ENCODE data around the gene ZNF185. TPM values are rescaled to one million over a fixed set of nuclear protein-coding genes. Genes with fewer than 3 reads are reported as not detected.

The ZNF185 gene
- total and polyA plus RNA-seq, 4 donors = 3.7 to 8.9 (median 7.5) TPM

GRCh38 chrX:152872522-152872921 lies 25.3 kb upstream of the ZNF185 start:
- Histone ChIP-seq H3K4me1 (ENCODE audit: control insufficient read depth, insufficient read depth, low read length) (no peaks in the 10 kb centered on the region), H3K4me3 (ENCODE audit: low read depth, low read length) (no peak overlapping the region), H3K27me3 (ENCODE audit: control insufficient read depth, insufficient read depth, low read length) (no peaks in the 10 kb centered on the region), H3K27ac (ENCODE audit: low read depth, low read length) (no peak overlapping the region), H3K9me3 (ENCODE audit: control insufficient read depth, insufficient read depth, low read length) (no peaks in the 10 kb centered on the region), H3K36me3 (ENCODE audit: control insufficient read depth, insufficient read depth, low read length) (peaks cover 29% of the 10 kb centered on the region)
- peak in 1 of 6 donors; percentile 19 for DNase-seq (ENCODE audit: low read depth in 4 of 6, low spot score in 6 of 6)
- 50% methylated on average over 1 of the region's 2 CpGs for WGBS (ENCODE audit: insufficient coverage)

DNA sequence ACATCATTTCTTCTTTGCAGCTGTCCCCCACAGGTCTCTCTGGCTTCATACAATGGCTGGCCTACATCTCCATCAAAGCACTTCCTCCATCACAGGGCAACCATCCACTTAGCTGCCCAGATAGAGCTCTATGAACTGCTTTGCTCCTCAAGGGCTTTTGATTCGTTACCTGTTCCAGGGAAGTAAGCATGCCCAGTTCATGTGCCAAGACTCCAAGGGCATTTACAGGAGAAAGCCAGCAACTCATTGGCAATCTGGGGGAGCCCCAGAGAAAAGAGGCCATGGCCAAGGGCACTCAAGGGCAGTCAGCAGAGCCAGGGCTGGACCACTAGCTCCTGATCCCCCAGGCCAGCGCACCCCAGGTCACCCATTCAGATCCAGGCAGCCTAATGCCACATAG lies 24.5 kb upstream of the ZNF185 start:
- H3K27ac ChIP-seq (ENCODE audit: low read depth, low read length) = no peak overlapping the region
- no peak overlapping the region for H3K4me3 ChIP-seq (ENCODE audit: low read depth, low read length)
- no peak for DNase-seq (ENCODE audit: low read depth in 4 of 6, low spot score in 6 of 6)
- H3K36me3 ChIP-seq (ENCODE audit: control insufficient read depth, insufficient read depth, low read length) = peaks cover 21% of the 10 kb centered on the region
- H3K4me1 ChIP-seq (ENCODE audit: control insufficient read depth, insufficient read depth, low read length) = no peaks in the 10 kb centered on the region
- no peaks in the 10 kb centered on the region for H3K9me3 ChIP-seq (ENCODE audit: control insufficient read depth, insufficient read depth, low read length)
- H3K27me3 ChIP-seq (ENCODE audit: control insufficient read depth, insufficient read depth, low read length) = no peaks in the 10 kb centered on the region
- 47% methylated on average over 2 of the region's 2 CpGs for WGBS (ENCODE audit: insufficient coverage)

DNA sequence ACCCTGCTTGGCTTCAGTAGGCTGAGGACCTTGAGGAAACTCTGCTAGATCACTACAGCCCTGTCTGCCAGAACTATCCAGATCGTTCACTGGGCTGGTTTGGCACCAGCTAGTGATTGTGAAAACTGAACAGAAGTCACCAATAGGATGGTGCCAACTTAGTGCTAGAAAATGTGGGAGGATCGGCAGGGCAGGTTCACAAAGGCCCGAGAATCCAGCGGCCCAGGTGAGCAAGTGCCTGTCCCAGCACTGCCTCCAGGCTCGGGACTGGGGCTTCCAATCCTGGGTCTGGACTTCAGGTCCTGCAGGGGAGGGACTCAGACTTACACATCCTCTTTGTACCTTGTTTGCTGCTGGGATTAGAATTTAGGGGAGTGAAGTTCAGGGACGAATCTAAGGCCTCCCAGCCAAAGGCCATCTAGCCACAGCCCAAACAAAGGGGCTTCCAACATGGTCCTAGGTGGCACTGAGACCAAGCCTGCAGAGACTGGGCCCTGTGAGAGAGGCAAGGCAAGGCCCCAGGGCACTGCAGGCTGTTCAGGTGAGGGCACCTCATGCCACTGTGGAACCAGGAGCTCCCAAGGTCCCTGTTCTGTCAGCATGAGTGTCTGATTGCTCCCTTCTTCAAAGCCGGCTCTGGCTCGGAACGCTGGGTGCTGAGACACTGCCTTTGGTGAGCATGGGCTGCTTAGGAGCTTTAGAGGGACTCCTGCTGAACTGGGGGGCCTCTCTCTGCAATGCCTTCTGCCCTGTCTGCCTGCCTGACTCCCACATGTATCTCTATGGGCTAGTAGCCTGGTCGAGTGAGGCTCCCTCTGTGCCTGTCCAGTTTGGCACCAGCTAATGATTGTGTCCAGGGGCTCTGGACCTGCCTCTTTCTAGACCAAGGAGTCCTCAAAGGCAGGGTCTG lies 20.7 kb upstream of the ZNF185 start:
- Histone ChIP-seq H3K27me3 (ENCODE audit: control insufficient read depth, insufficient read depth, low read length) (no peaks in the 10 kb centered on the region), H3K4me1 (ENCODE audit: control insufficient read depth, insufficient read depth, low read length) (no peaks in the 10 kb centered on the region), H3K9me3 (ENCODE audit: control insufficient read depth, insufficient read depth, low read length) (no peaks in the 10 kb centered on the region), H3K27ac (ENCODE audit: low read depth, low read length) (no peak overlapping the region), H3K36me3 (ENCODE audit: control insufficient read depth, insufficient read depth, low read length) (peaks cover 3% of the 10 kb centered on the region), H3K4me3 (ENCODE audit: low read depth, low read length) (no peak overlapping the region)
- WGBS (ENCODE audit: insufficient coverage) = 81% methylated on average over 10 of the region's 10 CpGs
- no peak for DNase-seq (ENCODE audit: low read depth in 4 of 6, low spot score in 6 of 6)

DNA sequence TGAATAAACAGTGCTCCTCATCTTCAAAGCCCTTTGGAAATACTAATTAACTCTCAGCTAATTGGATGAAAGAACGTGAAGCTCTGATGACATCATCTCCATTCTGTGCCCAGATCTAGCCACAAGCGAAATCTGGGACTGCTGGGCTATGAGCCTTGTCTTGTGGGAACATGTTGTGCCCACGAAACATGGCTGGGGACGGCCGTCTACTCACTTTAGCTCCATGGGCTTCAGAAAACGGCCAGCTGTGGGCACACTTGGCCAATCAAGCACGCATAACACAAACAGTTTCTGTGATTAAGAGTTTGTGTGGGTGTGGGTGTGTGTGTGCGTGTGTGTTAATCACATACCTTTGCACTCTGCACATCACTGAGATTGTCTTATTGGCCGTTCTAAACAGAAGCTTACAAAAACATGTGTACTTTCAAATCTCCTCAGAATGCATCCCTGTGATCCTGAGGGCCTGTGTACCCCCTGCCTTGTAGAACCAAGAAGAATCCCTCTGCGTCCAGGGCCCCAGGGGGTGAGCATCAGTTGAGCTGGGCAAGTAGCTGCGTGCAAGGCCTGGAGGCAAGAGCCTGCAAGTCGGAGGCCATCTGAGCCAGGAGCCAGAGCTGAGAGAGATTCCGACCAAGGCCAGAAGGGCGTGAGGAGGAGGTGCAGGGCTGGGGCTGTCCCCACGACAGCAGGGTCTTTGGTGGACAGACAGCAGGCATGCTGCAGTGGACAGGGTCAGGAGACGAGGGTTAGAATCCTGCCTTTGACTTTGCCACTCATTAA lies 18.7 kb upstream of the ZNF185 start:
- no peaks in the 10 kb centered on the region for H3K36me3 ChIP-seq (ENCODE audit: control insufficient read depth, insufficient read depth, low read length)
- no peak for DNase-seq (ENCODE audit: low read depth in 4 of 6, low spot score in 6 of 6)
- no peak overlapping the region for H3K4me3 ChIP-seq (ENCODE audit: low read depth, low read length)
- H3K9me3 ChIP-seq (ENCODE audit: control insufficient read depth, insufficient read depth, low read length) = no peaks in the 10 kb centered on the region
- WGBS (ENCODE audit: insufficient coverage) = 72% methylated on average over 14 of the region's 16 CpGs
- no peaks in the 10 kb centered on the region for H3K27me3 ChIP-seq (ENCODE audit: control insufficient read depth, insufficient read depth, low read length)
- no peak overlapping the region for H3K27ac ChIP-seq (ENCODE audit: low read depth, low read length)
- H3K4me1 ChIP-seq (ENCODE audit: control insufficient read depth, insufficient read depth, low read length) = no peaks in the 10 kb centered on the region

- H3K9me3 ChIP-seq (ENCODE audit: control insufficient read depth, insufficient read depth, low read length) = no peaks in the 10 kb centered on the region
- no peak overlapping the region for H3K27ac ChIP-seq (ENCODE audit: low read depth, low read length)
- H3K27me3 ChIP-seq (ENCODE audit: control insufficient read depth, insufficient read depth, low read length) = no peaks in the 10 kb centered on the region
- WGBS (ENCODE audit: insufficient coverage) = no CpG with 5 or more reads among the region's 2 CpGs
- H3K4me1 ChIP-seq (ENCODE audit: control insufficient read depth, insufficient read depth, low read length) = no peaks in the 10 kb centered on the region
- no peak for DNase-seq (ENCODE audit: low read depth in 4 of 6, low spot score in 6 of 6)
- H3K36me3 ChIP-seq (ENCODE audit: control insufficient read depth, insufficient read depth, low read length) = no peaks in the 10 kb centered on the region
- no peak overlapping the region for H3K4me3 ChIP-seq (ENCODE audit: low read depth, low read length)
Observed at GRCh38 chrX:152881289-152881688, 16.6 kb upstream of the ZNF185 start.

DNA sequence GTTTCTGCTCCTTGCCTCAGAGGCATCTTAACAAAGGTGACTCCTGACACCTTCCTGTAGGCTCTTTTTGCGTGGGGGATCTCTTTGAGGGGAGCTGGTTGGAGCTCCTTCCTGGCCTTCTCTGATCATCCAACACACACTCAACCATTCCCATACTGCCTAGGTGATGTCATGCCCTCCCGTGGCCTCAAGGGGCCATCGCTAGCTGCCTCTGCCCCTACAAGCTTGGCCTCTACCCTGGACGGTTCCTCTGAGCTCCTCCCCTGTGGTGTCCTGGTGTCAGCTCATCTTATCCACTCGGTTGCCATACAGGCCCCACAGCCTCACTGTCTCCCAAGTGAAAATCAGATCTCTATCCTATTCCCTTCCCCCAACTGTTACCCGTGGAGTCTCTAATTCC lies 13.7 kb upstream of the ZNF185 start:
- Histone ChIP-seq H3K27me3 (ENCODE audit: control insufficient read depth, insufficient read depth, low read length) (no peaks in the 10 kb centered on the region), H3K4me1 (ENCODE audit: control insufficient read depth, insufficient read depth, low read length) (no peaks in the 10 kb centered on the region), H3K4me3 (ENCODE audit: low read depth, low read length) (no peak overlapping the region), H3K36me3 (ENCODE audit: control insufficient read depth, insufficient read depth, low read length) (no peaks in the 10 kb centered on the region), H3K9me3 (ENCODE audit: control insufficient read depth, insufficient read depth, low read length) (no peaks in the 10 kb centered on the region), H3K27ac (ENCODE audit: low read depth, low read length) (no peak overlapping the region)
- 37% methylated on average over 5 of the region's 6 CpGs for WGBS (ENCODE audit: insufficient coverage)
- no peak for DNase-seq (ENCODE audit: low read depth in 4 of 6, low spot score in 6 of 6)

GRCh38 chrX:152886716-152887115 lies 11.2 kb upstream of the ZNF185 start:
- Histone ChIP-seq H3K27ac (ENCODE audit: low read depth, low read length) (no peak overlapping the region), H3K4me1 (ENCODE audit: control insufficient read depth, insufficient read depth, low read length) (no peaks in the 10 kb centered on the region), H3K9me3 (ENCODE audit: control insufficient read depth, insufficient read depth, low read length) (no peaks in the 10 kb centered on the region), H3K4me3 (ENCODE audit: low read depth, low read length) (no peak overlapping the region), H3K27me3 (ENCODE audit: control insufficient read depth, insufficient read depth, low read length) (no peaks in the 10 kb centered on the region), H3K36me3 (ENCODE audit: control insufficient read depth, insufficient read depth, low read length) (no peaks in the 10 kb centered on the region)
- WGBS (ENCODE audit: insufficient coverage) = 46% methylated on average over 2 of the region's 3 CpGs
- DNase-seq (ENCODE audit: low read depth in 4 of 6, low spot score in 6 of 6) = peak in 3 of 6 donors; percentile 25 to 59 (median 27)

DNA sequence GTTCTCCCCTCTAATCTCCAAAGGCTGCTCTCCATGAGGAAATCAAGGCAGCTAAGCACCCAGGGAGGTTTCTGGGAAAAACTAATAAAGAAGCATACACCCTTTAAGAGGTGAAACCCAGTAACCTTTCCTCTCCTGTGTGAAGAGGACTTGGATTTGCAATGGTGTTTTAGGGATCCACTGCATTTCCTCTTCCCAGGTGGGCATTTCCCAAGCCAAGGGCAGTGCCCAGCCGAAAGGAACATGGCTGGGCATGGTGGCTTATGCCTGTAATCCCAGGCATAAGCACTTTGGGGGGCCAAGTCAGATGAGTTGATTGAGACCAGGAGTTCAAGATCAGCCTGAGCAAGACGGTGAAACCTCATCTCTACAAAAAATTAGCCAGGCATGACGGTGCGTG lies 5.4 kb upstream of the ZNF185 start:
- WGBS (ENCODE audit: insufficient coverage) = 75% methylated on average over 2 of the region's 4 CpGs
- H3K27ac ChIP-seq (ENCODE audit: low read depth, low read length) = no peak overlapping the region
- DNase-seq (ENCODE audit: low read depth in 4 of 6, low spot score in 6 of 6) = no peak
- peaks cover 11% of the 10 kb centered on the region for H3K4me1 ChIP-seq (ENCODE audit: control insufficient read depth, insufficient read depth, low read length)
- no peaks in the 10 kb centered on the region for H3K9me3 ChIP-seq (ENCODE audit: control insufficient read depth, insufficient read depth, low read length)
- no peaks in the 10 kb centered on the region for H3K36me3 ChIP-seq (ENCODE audit: control insufficient read depth, insufficient read depth, low read length)
- H3K4me3 ChIP-seq (ENCODE audit: low read depth, low read length) = no peak overlapping the region
- H3K27me3 ChIP-seq (ENCODE audit: control insufficient read depth, insufficient read depth, low read length) = no peaks in the 10 kb centered on the region

- H3K4me1 ChIP-seq (ENCODE audit: control insufficient read depth, insufficient read depth, low read length) = peaks cover 17% of the 10 kb centered on the region
- H3K4me3 ChIP-seq (ENCODE audit: low read depth, low read length) = no peak overlapping the region
- WGBS (ENCODE audit: insufficient coverage) = 49% methylated on average over 21 of the region's 22 CpGs
- DNase-seq (ENCODE audit: low read depth in 4 of 6, low spot score in 6 of 6) = no peak
- H3K27me3 ChIP-seq (ENCODE audit: control insufficient read depth, insufficient read depth, low read length) = peaks cover 2% of the 10 kb centered on the region
- H3K36me3 ChIP-seq (ENCODE audit: control insufficient read depth, insufficient read depth, low read length) = no peaks in the 10 kb centered on the region
- H3K9me3 ChIP-seq (ENCODE audit: control insufficient read depth, insufficient read depth, low read length) = no peaks in the 10 kb centered on the region
- no peak overlapping the region for H3K27ac ChIP-seq (ENCODE audit: low read depth, low read length)
Observed at GRCh38 chrX:152892999-152893891, 4.6 kb upstream of the ZNF185 start.
